ENCODE measurements around the gene SLC19A1.

SLC19A1 gene

GRCh38 chr21:45450423-45451090, 91.7 kb downstream of the SLC19A1 start:
- no peak overlapping the region for H3K4me2 ChIP-seq (ENCODE audit: insufficient read depth, low read length)
- H3K9ac ChIP-seq (ENCODE audit: low read depth, low read length) = no peak overlapping the region
- no peak overlapping the region for H2AFZ ChIP-seq (ENCODE audit: low read depth, low read length)
- peaks cover 2% of the 10 kb centered on the region for H3K9me3 ChIP-seq (ENCODE audit: insufficient read depth, low read length, severe bottlenecking)
- ATAC-seq (ENCODE audit: insufficient read depth, low read depth) (no peak), DNase-seq (no peak)
- H3K4me3 ChIP-seq (ENCODE audit: low read depth in 1 of 2, low read length in 2 of 2) = no peak overlapping the region
- H3K27me3 ChIP-seq (ENCODE audit: insufficient read depth, low read length, poor library complexity) = no peaks in the 10 kb centered on the region
- no peaks in the 10 kb centered on the region for H3K36me3 ChIP-seq (ENCODE audit: insufficient read depth, low read length)
- H3K27ac ChIP-seq (ENCODE audit: low read length) = no peak overlapping the region
- TF ChIP-seq CTCF (IDR thresholded peaks at IDR 0.05; ENCODE audit: borderline replicate concordance, extremely low read depth, low read length, poor library complexity, severe bottlenecking) = no peak
- no peak for TF ChIP-seq EZH2 (IDR thresholded peaks at IDR 0.05; ENCODE audit: borderline replicate concordance, low read depth, low read length, severe bottlenecking)
- no peaks in the 10 kb centered on the region for H3K79me2 ChIP-seq (ENCODE audit: insufficient read depth, low read length)
- no peaks in the 10 kb centered on the region for H4K20me1 ChIP-seq (ENCODE audit: insufficient read depth, low read length)
- no peaks in the 10 kb centered on the region for H3K4me1 ChIP-seq (ENCODE audit: insufficient read depth, low read length)

- Histone ChIP-seq H3K27me3 (ENCODE audit: insufficient read depth, low read length, poor library complexity) (no peaks in the 10 kb centered on the region), H3K27ac (ENCODE audit: low read length) (no peak overlapping the region), H2AFZ (ENCODE audit: low read depth, low read length) (no peak overlapping the region), H4K20me1 (ENCODE audit: insufficient read depth, low read length) (no peaks in the 10 kb centered on the region), H3K4me2 (ENCODE audit: insufficient read depth, low read length) (no peak overlapping the region), H3K79me2 (ENCODE audit: insufficient read depth, low read length) (no peaks in the 10 kb centered on the region), H3K36me3 (ENCODE audit: insufficient read depth, low read length) (no peaks in the 10 kb centered on the region), H3K4me3 (ENCODE audit: low read depth in 1 of 2, low read length in 2 of 2) (no peak overlapping the region), H3K9me3 (ENCODE audit: insufficient read depth, low read length, severe bottlenecking) (peaks cover 2% of the 10 kb centered on the region), H3K4me1 (ENCODE audit: insufficient read depth, low read length) (no peaks in the 10 kb centered on the region), H3K9ac (ENCODE audit: low read depth, low read length) (no peak overlapping the region)
- TF ChIP-seq EZH2 (IDR thresholded peaks at IDR 0.05; ENCODE audit: borderline replicate concordance, low read depth, low read length, severe bottlenecking) = no peak
- DNase-seq (no peak), ATAC-seq (ENCODE audit: insufficient read depth, low read depth) (no peak)
These were observed 92.4 kb downstream of the SLC19A1 start for GRCh38 chr21:45449658-45450422.

DNA sequence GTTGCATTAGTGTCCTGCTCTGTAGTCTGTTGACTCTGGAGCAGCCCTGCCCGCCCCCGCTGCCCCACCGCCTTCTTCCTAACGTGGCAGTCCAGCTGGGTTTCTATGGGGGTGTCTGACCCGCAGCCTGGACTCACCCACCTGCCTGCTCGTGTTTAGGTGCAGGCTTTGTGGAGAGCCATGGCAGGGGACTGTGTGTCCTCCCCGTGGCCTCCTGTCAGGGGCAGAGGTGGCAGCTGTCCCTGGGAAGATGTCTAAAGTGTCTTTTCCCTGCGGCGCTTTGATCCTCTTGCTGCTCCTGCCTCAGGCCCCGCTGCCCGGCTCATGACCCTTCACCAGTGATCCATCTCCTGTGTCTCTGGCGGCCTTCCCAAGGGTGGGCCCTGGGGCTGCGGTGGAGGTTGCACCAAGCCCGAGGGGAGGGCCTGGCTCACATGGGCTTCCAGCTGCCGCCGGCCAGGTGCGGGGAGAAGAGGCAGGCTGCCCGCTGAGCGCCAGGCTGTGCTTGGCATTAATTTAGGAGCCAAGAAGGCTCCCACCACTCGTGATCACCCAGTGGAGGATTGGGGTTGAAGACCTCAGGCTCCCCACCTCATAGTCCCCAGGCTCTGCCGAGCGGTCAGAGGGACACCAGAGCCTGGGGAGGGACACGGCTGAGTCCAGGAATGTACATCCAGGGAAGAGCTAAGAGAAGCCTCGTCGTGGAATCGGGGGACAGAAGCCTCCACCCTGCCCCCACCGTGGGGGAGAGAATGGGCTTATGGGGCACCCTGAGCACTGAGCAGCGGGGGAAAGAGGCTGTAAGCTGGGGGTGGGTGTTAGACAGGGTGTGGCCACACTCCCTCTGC, 93.2 kb downstream of the SLC19A1 start:
- Histone ChIP-seq H3K4me2 (ENCODE audit: insufficient read depth, low read length) (no peak overlapping the region), H2AFZ (ENCODE audit: low read depth, low read length) (no peak overlapping the region), H3K36me3 (ENCODE audit: insufficient read depth, low read length) (no peaks in the 10 kb centered on the region), H3K4me1 (ENCODE audit: insufficient read depth, low read length) (no peaks in the 10 kb centered on the region), H3K79me2 (ENCODE audit: insufficient read depth, low read length) (no peaks in the 10 kb centered on the region), H3K9me3 (ENCODE audit: insufficient read depth, low read length, severe bottlenecking) (peaks cover 2% of the 10 kb centered on the region), H3K27ac (ENCODE audit: low read length) (no peak overlapping the region), H4K20me1 (ENCODE audit: insufficient read depth, low read length) (no peaks in the 10 kb centered on the region), H3K9ac (ENCODE audit: low read depth, low read length) (no peak overlapping the region), H3K27me3 (ENCODE audit: insufficient read depth, low read length, poor library complexity) (no peaks in the 10 kb centered on the region), H3K4me3 (ENCODE audit: low read depth in 1 of 2, low read length in 2 of 2) (no peak overlapping the region)
- TF ChIP-seq EZH2 (IDR thresholded peaks at IDR 0.05; ENCODE audit: borderline replicate concordance, low read depth, low read length, severe bottlenecking) (no peak), CTCF (IDR thresholded peaks at IDR 0.05; ENCODE audit: borderline replicate concordance, extremely low read depth, low read length, poor library complexity, severe bottlenecking) (no peak)
- ATAC-seq (ENCODE audit: insufficient read depth, low read depth) = no peak
- DNase-seq = no peak
